HCT116 (cell line): ENCODE results near the gene TRIM72. TPM values are rescaled to one million over a fixed set of nuclear protein-coding genes. Genes with fewer than 3 reads are reported as not detected.

ENCODE experiments used
- ATAC-seq: fragments of 200-7000 bp; cut with Tn5 transposase; 2 replicates; pipeline ENCODE4 v1.9.1; 2020; ENCODE audit warnings: mild to moderate bottlenecking, moderate library complexity
- BruUV-seq: library from RNA; stranded (reverse); fragments of 400-500 nt; replicated peaks from 2 replicates; lab custom pipeline; 2021; lab: Mats Ljungman, UMichigan
- CTCF ChIA-PET: fragments of 300-600 bp; sonication (Branson Sonifier 250); formaldehyde crosslinking; loops from one replicate; lab custom pipeline; 2021; ENCODE audit warnings: antibody characterized with exemption; lab: Charles Lee
- POLR2A ChIA-PET: fragments of 300-600, 350-600 bp; sonication (Branson Sonifier 250); formaldehyde crosslinking; loops from one replicate; lab custom pipeline; 2021; ENCODE audit warnings: antibody characterized with exemption; lab: Charles Lee
- RAD21 ChIA-PET, 2 experiments: fragments of 300-600 bp; sonication (Branson Sonifier 250); formaldehyde crosslinking; loops; one replicate each; lab custom pipeline; 2023; ENCODE audit warnings: low total read pairs in 2 of 2; ENCODE audit not compliant: uncharacterized antibody in 2 of 2, unreplicated experiment in 2 of 2, low non-redundant PET in 1 of 2; lab: Charles Lee
- DNase-seq: peaks from one replicate; pipeline ENCODE4 v3.0.0-alpha.2; 2010; ENCODE audit warnings: low read depth, low spot score
- H2AFZ ChIP-seq: fragments of 200-600 bp; shearing (Covaris generic), sonication (generic); 2 replicates; pipeline ENCODE4 v1.6.1; 2017; ENCODE audit warnings: low read depth, mixed run types, mixed read lengths, antibody characterized with exemption, low read length; ENCODE audit not compliant: poor library complexity, severe bottlenecking
- H3K27ac ChIP-seq: 2 replicates; pipeline ENCODE4 v1.5.1; 2012; ENCODE audit warnings: low read depth, low read length
- H3K27me3 ChIP-seq: fragments of 200-600 bp; sonication (generic); 2 replicates; pipeline ENCODE4 v1.6.1; 2016; ENCODE audit warnings: mixed run types, low read length, mixed read lengths; ENCODE audit not compliant: insufficient read depth
- H3K36me3 ChIP-seq, 2 experiments: fragments of 200-500 bp in 1 of 2; fragments of 200-600 bp in 1 of 2; sonication (Bioruptor generic) in 1 of 2; sonication (generic) in 1 of 2; 2 replicates each; pipeline versions ENCODE4 v1.5.1 to v1.6.1; 2014 to 2016; ENCODE audit warnings: low read length in 2 of 2, inconsistent platforms in 1 of 2, mixed read lengths in 1 of 2, mixed run types in 1 of 2; ENCODE audit not compliant: insufficient read depth in 2 of 2, control insufficient read depth in 1 of 2
- H3K4me1 ChIP-seq, 2 experiments: fragments of 200-600 bp in 1 of 2; sonication (generic) in 1 of 2; 2 replicates each; pipeline versions ENCODE4 v1.5.1 to v1.6.1; 2012 to 2017; ENCODE audit warnings: low read length in 2 of 2, inconsistent platforms in 1 of 2, mild to moderate bottlenecking in 1 of 2, mixed read lengths in 1 of 2, mixed run types in 1 of 2, moderate library complexity in 1 of 2; ENCODE audit not compliant: insufficient read depth in 2 of 2, control insufficient read depth in 1 of 2
- H3K4me2 ChIP-seq: fragments of 200-600 bp; sonication (generic); 2 replicates; pipeline ENCODE4 v1.6.1; 2017; ENCODE audit warnings: mixed run types, low read length, mixed read lengths
- H3K4me3 ChIP-seq, 2 experiments: fragments of 200-600 bp in 1 of 2; sonication (generic) in 1 of 2; replicated peaks in 1 of 2; 2 replicates each; pipeline ENCODE4 v1.5.1; 2011 to 2016; ENCODE audit warnings: low read length in 2 of 2, control low read depth in 1 of 2, low read depth in 1 of 2, mild to moderate bottlenecking in 1 of 2, mixed read lengths in 1 of 2, mixed run types in 1 of 2
- H3K79me2 ChIP-seq: fragments of 200-600 bp; sonication (generic); 2 replicates; pipeline ENCODE4 v1.6.1; 2017; ENCODE audit warnings: mild to moderate bottlenecking, mixed run types, low read length, moderate library complexity, mixed read lengths; ENCODE audit not compliant: insufficient read depth
- H3K9ac ChIP-seq: fragments of 200-600 bp; sonication (generic); 2 replicates; pipeline ENCODE4 v1.6.1; 2016; ENCODE audit warnings: low read length, mixed read lengths
- H3K9me2 ChIP-seq: fragments of 200-600 bp; sonication (generic), shearing (Covaris generic); 2 replicates; pipeline ENCODE4 v1.6.1; 2017; ENCODE audit warnings: mixed run types, mild to moderate bottlenecking, moderate library complexity; ENCODE audit not compliant: insufficient read depth
- H3K9me3 ChIP-seq, 2 experiments: fragments of 200-500 bp in 1 of 2; fragments of 200-600 bp in 1 of 2; sonication (Bioruptor generic) in 1 of 2; sonication (generic) in 1 of 2; 2 replicates each; pipeline ENCODE4 v1.6.1; 2014 to 2017; ENCODE audit warnings: low read length in 2 of 2, mixed read lengths in 2 of 2, inconsistent platforms in 1 of 2, low read depth in 1 of 2, mild to moderate bottlenecking in 1 of 2, mixed run types in 1 of 2, moderate library complexity in 1 of 2; ENCODE audit not compliant: control insufficient read depth in 1 of 2, insufficient read depth in 1 of 2
- H4K20me1 ChIP-seq: fragments of 200-600 bp; sonication (generic), shearing (Covaris generic); 2 replicates; pipeline ENCODE4 v1.6.1; 2017; ENCODE audit warnings: mixed run types, mild to moderate bottlenecking, moderate library complexity; ENCODE audit not compliant: insufficient read depth
- ATF3 ChIP-seq: IDR thresholded peaks from 2 replicates; pipeline ENCODE4 v1.6.1; 2012
- CBX3 ChIP-seq: IDR thresholded peaks from 2 replicates; pipeline ENCODE4 v1.6.1; 2012; ENCODE audit warnings: low read depth
- CEBPB ChIP-seq: IDR thresholded peaks from 2 replicates; pipeline ENCODE4 v1.6.1; 2012; ENCODE audit warnings: low read depth
- FOSL1 ChIP-seq: IDR thresholded peaks from 2 replicates; pipeline ENCODE4 v1.6.1; 2012; ENCODE audit warnings: low read depth
- MAX ChIP-seq: IDR thresholded peaks from 2 replicates; pipeline ENCODE4 v1.6.1; 2012
- SIN3A ChIP-seq: IDR thresholded peaks from 2 replicates; pipeline ENCODE4 v1.6.1; 2012; ENCODE audit warnings: low read depth
- SRF ChIP-seq: IDR thresholded peaks from 2 replicates; pipeline ENCODE4 v1.6.1; 2012; ENCODE audit warnings: low read depth
- TCF7L2 ChIP-seq: IDR thresholded peaks from 2 replicates; pipeline ENCODE4 v1.7.0; 2011; ENCODE audit warnings: borderline replicate concordance, inconsistent platforms; ENCODE audit not compliant: insufficient read depth, insufficient read length; ENCODE audit errors: extremely low read depth
- YY1 ChIP-seq: IDR thresholded peaks from 2 replicates; pipeline ENCODE4 v1.6.1; 2011; ENCODE audit warnings: low read length, low read depth, moderate library complexity, mild to moderate bottlenecking; ENCODE audit not compliant: insufficient replicate concordance; ENCODE audit errors: extremely low read depth
- ZNF274 ChIP-seq: fragments of 200-500 bp; sonication (Bioruptor generic); IDR thresholded peaks from 2 replicates; pipeline ENCODE4 v1.6.1; 2014; ENCODE audit warnings: mild to moderate bottlenecking, low read depth, low read length, inconsistent platforms
- intact Hi-C: fragments of 100-400 bp; cut with micrococcal nuclease; formaldehyde crosslinking; loops from 2 replicates; pipeline ENCODE4 v1.10.0; 2022
- total RNA-seq: library from RNA; stranded (reverse); gene quantifications from one replicate; pipeline ENCODE4 v1.2.1, GENCODE V29; 2021; ENCODE audit not compliant: unreplicated experiment
- TF ChIP-seq, protein P1 (sequence below): IDR thresholded peaks from 2 replicates; pipeline ENCODE4 v1.6.1; 2011; ENCODE audit warnings: mild to moderate bottlenecking, low read length, moderate library complexity; ENCODE audit not compliant: insufficient replicate concordance; ENCODE audit errors: extremely low read depth
- TF ChIP-seq, protein P2 (sequence below): IDR thresholded peaks from 2 replicates; pipeline ENCODE4 v1.6.1; 2012; ENCODE audit warnings: low read depth

The TRIM72 gene
- total RNA-seq, 1 experiment from 2014 or later, result 43.8 TPM

- DNase-seq (no peak), ATAC-seq (no peak)
- RAD21 ChIA-PET, result no interaction called here
- BruUV-seq, result no TSS peak
- CTCF ChIA-PET, result no interaction called here
- Histone ChIP-seq H4K20me1 (no peaks in the 10 kb centered on the region), H3K36me3 (no peaks in the 10 kb centered on the region), H2AFZ (no peak overlapping the region), H3K4me2 (no peak overlapping the region), H3K9me3 (no peaks in the 10 kb centered on the region), H3K27ac (no peak overlapping the region), H3K4me3 (no peak overlapping the region), H3K79me2 (no peaks in the 10 kb centered on the region), H3K4me1 (peaks cover 2 to 5% of the 10 kb centered on the region in 2 experiments; a peak in 1 of 4 replicates), H3K27me3 (no peaks in the 10 kb centered on the region), H3K9ac (no peak overlapping the region), H3K9me2 (no peaks in the 10 kb centered on the region)
- TF ChIP-seq CEBPB, result no peak
- POLR2A ChIA-PET, result no interaction called here
- intact Hi-C loops, result no loop called here
These were observed 59.8 kb downstream of the TRIM72 start for GRCh38 chr16:31273676-31274075.

- H3K4me2 ChIP-seq, result no peak overlapping the region
- BruUV-seq, result no TSS peak
- H3K9ac ChIP-seq, result no peak overlapping the region
- ATAC-seq, result no peak
- DNase-seq, result no peak
- H2AFZ ChIP-seq, result no peak overlapping the region
- ChIA-PET CTCF (no interaction called here), POLR2A (no interaction called here), RAD21 (no interaction called here)
- no peak overlapping the region for H3K4me3 ChIP-seq
- no peaks in the 10 kb centered on the region for H4K20me1 ChIP-seq
- peaks cover 2 to 5% of the 10 kb centered on the region in 2 experiments; a peak in 1 of 4 replicates for H3K4me1 ChIP-seq
- H3K9me2 ChIP-seq, result no peaks in the 10 kb centered on the region
- no peaks in the 10 kb centered on the region for H3K36me3 ChIP-seq
- no peaks in the 10 kb centered on the region for H3K9me3 ChIP-seq
- no peaks in the 10 kb centered on the region for H3K27me3 ChIP-seq
- no peak overlapping the region for H3K27ac ChIP-seq
- H3K79me2 ChIP-seq, result no peaks in the 10 kb centered on the region
- intact Hi-C loops, result no loop called here
- TF ChIP-seq SIN3A (no peak), ZNF274 (no peak), FOSL1 (no peak), ATF3 (no peak), CBX3 (no peak), SRF (no peak), YY1 (no peak), TCF7L2 (no peak), MAX (no peak), CEBPB (no peak)
- TF ChIP-seq, protein P1, sequence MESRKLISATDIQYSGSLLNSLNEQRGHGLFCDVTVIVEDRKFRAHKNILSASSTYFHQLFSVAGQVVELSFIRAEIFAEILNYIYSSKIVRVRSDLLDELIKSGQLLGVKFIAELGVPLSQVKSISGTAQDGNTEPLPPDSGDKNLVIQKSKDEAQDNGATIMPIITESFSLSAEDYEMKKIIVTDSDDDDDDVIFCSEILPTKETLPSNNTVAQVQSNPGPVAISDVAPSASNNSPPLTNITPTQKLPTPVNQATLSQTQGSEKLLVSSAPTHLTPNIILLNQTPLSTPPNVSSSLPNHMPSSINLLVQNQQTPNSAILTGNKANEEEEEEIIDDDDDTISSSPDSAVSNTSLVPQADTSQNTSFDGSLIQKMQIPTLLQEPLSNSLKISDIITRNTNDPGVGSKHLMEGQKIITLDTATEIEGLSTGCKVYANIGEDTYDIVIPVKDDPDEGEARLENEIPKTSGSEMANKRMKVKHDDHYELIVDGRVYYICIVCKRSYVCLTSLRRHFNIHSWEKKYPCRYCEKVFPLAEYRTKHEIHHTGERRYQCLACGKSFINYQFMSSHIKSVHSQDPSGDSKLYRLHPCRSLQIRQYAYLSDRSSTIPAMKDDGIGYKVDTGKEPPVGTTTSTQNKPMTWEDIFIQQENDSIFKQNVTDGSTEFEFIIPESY, result no peak
- TF ChIP-seq, protein P2, sequence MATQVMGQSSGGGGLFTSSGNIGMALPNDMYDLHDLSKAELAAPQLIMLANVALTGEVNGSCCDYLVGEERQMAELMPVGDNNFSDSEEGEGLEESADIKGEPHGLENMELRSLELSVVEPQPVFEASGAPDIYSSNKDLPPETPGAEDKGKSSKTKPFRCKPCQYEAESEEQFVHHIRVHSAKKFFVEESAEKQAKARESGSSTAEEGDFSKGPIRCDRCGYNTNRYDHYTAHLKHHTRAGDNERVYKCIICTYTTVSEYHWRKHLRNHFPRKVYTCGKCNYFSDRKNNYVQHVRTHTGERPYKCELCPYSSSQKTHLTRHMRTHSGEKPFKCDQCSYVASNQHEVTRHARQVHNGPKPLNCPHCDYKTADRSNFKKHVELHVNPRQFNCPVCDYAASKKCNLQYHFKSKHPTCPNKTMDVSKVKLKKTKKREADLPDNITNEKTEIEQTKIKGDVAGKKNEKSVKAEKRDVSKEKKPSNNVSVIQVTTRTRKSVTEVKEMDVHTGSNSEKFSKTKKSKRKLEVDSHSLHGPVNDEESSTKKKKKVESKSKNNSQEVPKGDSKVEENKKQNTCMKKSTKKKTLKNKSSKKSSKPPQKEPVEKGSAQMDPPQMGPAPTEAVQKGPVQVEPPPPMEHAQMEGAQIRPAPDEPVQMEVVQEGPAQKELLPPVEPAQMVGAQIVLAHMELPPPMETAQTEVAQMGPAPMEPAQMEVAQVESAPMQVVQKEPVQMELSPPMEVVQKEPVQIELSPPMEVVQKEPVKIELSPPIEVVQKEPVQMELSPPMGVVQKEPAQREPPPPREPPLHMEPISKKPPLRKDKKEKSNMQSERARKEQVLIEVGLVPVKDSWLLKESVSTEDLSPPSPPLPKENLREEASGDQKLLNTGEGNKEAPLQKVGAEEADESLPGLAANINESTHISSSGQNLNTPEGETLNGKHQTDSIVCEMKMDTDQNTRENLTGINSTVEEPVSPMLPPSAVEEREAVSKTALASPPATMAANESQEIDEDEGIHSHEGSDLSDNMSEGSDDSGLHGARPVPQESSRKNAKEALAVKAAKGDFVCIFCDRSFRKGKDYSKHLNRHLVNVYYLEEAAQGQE, result no peak
These were observed 61.2 kb downstream of the TRIM72 start for GRCh38 chr16:31274831-31275816.
